Measurements from ENCODE around the gene SPATA4.

The SPATA4 gene

GRCh38 chr4:176210579-176211296, 15.4 kb upstream of the SPATA4 start:
- no peak for DNase-seq (ENCODE audit: low read depth)
- TF ChIP-seq CTCF (IDR thresholded peaks at IDR 0.05; ENCODE audit: control insufficient read depth, insufficient read depth, low read depth, low read length, missing control alignments) = no peak
- no peak overlapping the region for H3K4me3 ChIP-seq (ENCODE audit: control insufficient read depth, low read depth, low read length)

- no peak for DNase-seq (ENCODE audit: low read depth)
- no peak for TF ChIP-seq CTCF (IDR thresholded peaks at IDR 0.05; ENCODE audit: control insufficient read depth, insufficient read depth, low read depth, low read length, missing control alignments)
- no peak overlapping the region for H3K4me3 ChIP-seq (ENCODE audit: control insufficient read depth, low read depth, low read length)
Measured at GRCh38 chr4:176210101-176210500, 14.7 kb upstream of the SPATA4 start.

GRCh38 chr4:176209535-176209934, 14.2 kb upstream of the SPATA4 start:
- no peak for TF ChIP-seq CTCF (IDR thresholded peaks at IDR 0.05; ENCODE audit: control insufficient read depth, insufficient read depth, low read depth, low read length, missing control alignments)
- no peak overlapping the region for H3K4me3 ChIP-seq (ENCODE audit: control insufficient read depth, low read depth, low read length)
- DNase-seq (ENCODE audit: low read depth) = no peak

GRCh38 chr4:176207839-176208238, 12.5 kb upstream of the SPATA4 start:
- H3K4me3 ChIP-seq (ENCODE audit: control insufficient read depth, low read depth, low read length) = no peak overlapping the region
- DNase-seq (ENCODE audit: low read depth) = no peak
- TF ChIP-seq CTCF (IDR thresholded peaks at IDR 0.05; ENCODE audit: control insufficient read depth, insufficient read depth, low read depth, low read length, missing control alignments) = no peak

- no peak overlapping the region for H3K4me3 ChIP-seq (ENCODE audit: control insufficient read depth, low read depth, low read length)
- no peak for DNase-seq (ENCODE audit: low read depth)
Measured at GRCh38 chr4:176205299-176205698, 9.9 kb upstream of the SPATA4 start.

GRCh38 chr4:176198316-176198903, 3.0 kb upstream of the SPATA4 start:
- no peak for DNase-seq (ENCODE audit: low read depth)
- no peak for TF ChIP-seq CTCF (IDR thresholded peaks at IDR 0.05; ENCODE audit: control insufficient read depth, insufficient read depth, low read depth, low read length, missing control alignments)
- H3K4me3 ChIP-seq (ENCODE audit: control insufficient read depth, low read depth, low read length) = no peak overlapping the region

More at GRCh38 chr4:176205299-176205698, 9.9 kb upstream of the SPATA4 start:
- TF ChIP-seq CTCF (IDR thresholded peaks at IDR 0.05; ENCODE audit: control insufficient read depth, insufficient read depth, low read depth, low read length, missing control alignments) = no peak
